BLaER1 treated with 17β-estradiol and CSF1 and Interleukin-3, amounts not matched to agents 10 nM and 100 nM (cell line): ENCODE results near the gene UMODL1.
A peak's percentile ranks its signal among the peaks of the same experiment; 100 is the strongest.

Experiments
- H3K27ac ChIP-seq, 11 experiments: shearing (Covaris generic); formaldehyde crosslinking; 2 replicates each; pipeline ENCODE4 v1.8.1; 2022
- H3K27me3 ChIP-seq, 11 experiments: shearing (Covaris generic); formaldehyde crosslinking; 2 replicates each; pipeline ENCODE4 v1.8.1; 2022
- H3K36me3 ChIP-seq, 11 experiments: shearing (Covaris generic); formaldehyde crosslinking; 2 replicates each; pipeline ENCODE4 v1.8.1; 2022
- H3K4me1 ChIP-seq, 10 experiments: shearing (Covaris generic); formaldehyde crosslinking; 2 replicates each; pipeline ENCODE4 v1.8.1; 2022
- H3K4me2 ChIP-seq, 11 experiments: shearing (Covaris generic); formaldehyde crosslinking; 2 replicates each; pipeline ENCODE4 v1.8.1; 2022
- H3K4me3 ChIP-seq, 10 experiments: shearing (Covaris generic); formaldehyde crosslinking; 2 replicates each; pipeline ENCODE4 v1.8.1; 2022
- H3K9ac ChIP-seq, 11 experiments: shearing (Covaris generic); formaldehyde crosslinking; 2 replicates each; pipeline ENCODE4 v1.8.1; 2022
- H3K9me3 ChIP-seq, 11 experiments: shearing (Covaris generic); formaldehyde crosslinking; replicated peaks in 1 of 11; 2 replicates each; pipeline ENCODE4 v1.8.1; 2022
- H4K20me1 ChIP-seq, 11 experiments: shearing (Covaris generic); formaldehyde crosslinking; 2 replicates each; pipeline ENCODE4 v1.8.1; 2022
- Cebpa-rat ChIP-seq, 11 experiments: shearing (Covaris generic); IDR thresholded peaks; 2 replicates each; pipeline ENCODE4 v1.8.1; 2022

UMODL1 gene

GRCh38 chr21:42124826-42125570 lies 53.9 kb downstream of the UMODL1 start:
- H3K9ac ChIP-seq = peak overlapping the region in 6 of 11 experiments; percentile 0 to 42 (median 35); a peak in 5 of 22 replicates
- no peak for TF ChIP-seq Cebpa-rat (IDR thresholded peaks at IDR 0.05)
- H3K4me2 ChIP-seq = peak overlapping the region; percentile 63 to 99 (median 90)
- no peaks in the 10 kb centered on the region for H3K9me3 ChIP-seq
- H3K27me3 ChIP-seq = peaks cover 0 to 14% (median 0%) of the 10 kb centered on the region in 11 experiments; a peak in 3 of 22 replicates
- peak overlapping the region in 5 of 11 experiments; percentile 2 to 57 (median 8); a peak in 5 of 22 replicates for H3K27ac ChIP-seq
- H3K4me3 ChIP-seq = no peak overlapping the region
- peaks cover 40 to 90% (median 86%) of the 10 kb centered on the region in 10 experiments for H3K4me1 ChIP-seq
- H4K20me1 ChIP-seq = peaks cover 0 to 6% (median 0%) of the 10 kb centered on the region in 11 experiments; a peak in 2 of 22 replicates
- H3K36me3 ChIP-seq = no peaks in the 10 kb centered on the region

- TF ChIP-seq Cebpa-rat (IDR thresholded peaks at IDR 0.05) = no peak
- Histone ChIP-seq H3K4me2 (peak overlapping the region; percentile 63 to 99 (median 90)), H3K4me3 (no peak overlapping the region), H3K27ac (peak overlapping the region in 3 of 11 experiments; percentile 8 to 57 (median 55); a peak in 3 of 22 replicates), H3K27me3 (peaks cover 0 to 6% (median 0%) of the 10 kb centered on the region in 11 experiments; a peak in 3 of 22 replicates), H3K4me1 (peaks cover 33 to 85% (median 78%) of the 10 kb centered on the region in 10 experiments), H3K9me3 (no peaks in the 10 kb centered on the region), H3K9ac (peak overlapping the region in 7 of 11 experiments; percentile 0 to 42 (median 31); a peak in 4 of 22 replicates), H3K36me3 (no peaks in the 10 kb centered on the region), H4K20me1 (peaks cover 0 to 6% (median 0%) of the 10 kb centered on the region in 11 experiments; a peak in 2 of 22 replicates)
Observed at GRCh38 chr21:42125571-42126544, 54.7 kb downstream of the UMODL1 start.

- Histone ChIP-seq H3K9me3 (no peaks in the 10 kb centered on the region), H4K20me1 (peaks cover 0 to 6% (median 0%) of the 10 kb centered on the region in 11 experiments; a peak in 2 of 22 replicates), H3K27me3 (no peaks in the 10 kb centered on the region), H3K36me3 (no peaks in the 10 kb centered on the region), H3K9ac (no peak overlapping the region), H3K27ac (no peak overlapping the region), H3K4me1 (peaks cover 19 to 69% (median 62%) of the 10 kb centered on the region in 10 experiments), H3K4me3 (no peak overlapping the region), H3K4me2 (no peak overlapping the region)
- no peak for TF ChIP-seq Cebpa-rat (IDR thresholded peaks at IDR 0.05)
Observed at GRCh38 chr21:42127164-42128150, 56.3 kb downstream of the UMODL1 start.

GRCh38 chr21:42129300-42130266 lies 58.5 kb downstream of the UMODL1 start:
- H3K9me3 ChIP-seq = no peaks in the 10 kb centered on the region
- peak overlapping the region in 1 of 11 experiments; percentile 6; a peak in 4 of 22 replicates for H3K27ac ChIP-seq
- peak overlapping the region in 10 of 11 experiments; percentile 26 to 71 (median 62); a peak in 19 of 22 replicates for H3K4me2 ChIP-seq
- no peaks in the 10 kb centered on the region for H3K27me3 ChIP-seq
- H3K36me3 ChIP-seq = no peaks in the 10 kb centered on the region
- TF ChIP-seq Cebpa-rat (IDR thresholded peaks at IDR 0.05) = peak in 1 of 11 experiments; percentile 36; a peak in 1 of 22 replicates
- 0 out of 22 replicates have a peak overlapping the region, but pooled peaks of 2 of the 11 experiments have one; percentile 1 to 23 for H3K9ac ChIP-seq
- H3K4me3 ChIP-seq = no peak overlapping the region
- H3K4me1 ChIP-seq = peaks cover 19 to 48% (median 43%) of the 10 kb centered on the region in 10 experiments
- H4K20me1 ChIP-seq = peaks cover 0 to 6% (median 0%) of the 10 kb centered on the region in 11 experiments; a peak in 2 of 22 replicates

- no peak overlapping the region for H3K9ac ChIP-seq
- no peaks in the 10 kb centered on the region for H3K36me3 ChIP-seq
- no peaks in the 10 kb centered on the region for H3K27me3 ChIP-seq
- H3K4me1 ChIP-seq = peaks cover 13 to 40% (median 34%) of the 10 kb centered on the region in 10 experiments
- no peak overlapping the region for H3K4me3 ChIP-seq
- H3K4me2 ChIP-seq = no peak overlapping the region
- no peak for TF ChIP-seq Cebpa-rat (IDR thresholded peaks at IDR 0.05)
- no peaks in the 10 kb centered on the region for H3K9me3 ChIP-seq
- no peak overlapping the region for H3K27ac ChIP-seq
- peaks cover 0 to 4% (median 0%) of the 10 kb centered on the region in 11 experiments; a peak in 2 of 22 replicates for H4K20me1 ChIP-seq
Observed at GRCh38 chr21:42130441-42130840, 59.3 kb downstream of the UMODL1 start.

GRCh38 chr21:42132183-42132582 lies 61.1 kb downstream of the UMODL1 start:
- Histone ChIP-seq H3K4me2 (no peak overlapping the region), H3K9ac (no peak overlapping the region), H4K20me1 (no peaks in the 10 kb centered on the region; a peak in 1 of 22 replicates), H3K27me3 (no peaks in the 10 kb centered on the region), H3K9me3 (no peaks in the 10 kb centered on the region), H3K4me3 (no peak overlapping the region), H3K27ac (no peak overlapping the region), H3K4me1 (peaks cover 0 to 28% (median 22%) of the 10 kb centered on the region in 10 experiments; a peak in 16 of 20 replicates), H3K36me3 (no peaks in the 10 kb centered on the region)
- TF ChIP-seq Cebpa-rat (IDR thresholded peaks at IDR 0.05) = no peak

- no peaks in the 10 kb centered on the region for H3K9me3 ChIP-seq
- H3K27ac ChIP-seq = no peak overlapping the region
- H4K20me1 ChIP-seq = no peaks in the 10 kb centered on the region
- no peaks in the 10 kb centered on the region for H3K36me3 ChIP-seq
- no peaks in the 10 kb centered on the region for H3K27me3 ChIP-seq
- peak overlapping the region in 2 of 11 experiments; percentile 1 to 14; a peak in 1 of 22 replicates for H3K4me2 ChIP-seq
- no peak for TF ChIP-seq Cebpa-rat (IDR thresholded peaks at IDR 0.05)
- H3K4me3 ChIP-seq = no peak overlapping the region
- H3K4me1 ChIP-seq = peaks cover 0 to 28% (median 21%) of the 10 kb centered on the region in 10 experiments; a peak in 16 of 20 replicates
- H3K9ac ChIP-seq = no peak overlapping the region
Observed at GRCh38 chr21:42133131-42133530, 62.0 kb downstream of the UMODL1 start.
